H1 (cell line): ENCODE results near the gene FGFRL1. TPM values are rescaled to one million over a fixed set of nuclear protein-coding genes. Genes with fewer than 3 reads are reported as not detected.
A peak's percentile ranks its signal among the peaks of the same experiment; 100 is the strongest.

ENCODE experiments used
- CTCF ChIA-PET: fragments of 300-600 bp; sonication (Branson Sonifier 250); formaldehyde crosslinking; loops from one replicate; lab custom pipeline; 2021; ENCODE audit not compliant: partially characterized antibody; lab: Charles Lee
- POLR2A ChIA-PET: fragments of 300-600 bp; sonication (Branson Sonifier 250); formaldehyde crosslinking; loops from one replicate; lab custom pipeline; 2021; ENCODE audit warnings: inconsistent platforms; ENCODE audit not compliant: partially characterized antibody; lab: Charles Lee
- DNase-seq, 2 experiments: peaks; one replicate each; pipeline versions ENCODE4 v3.0.0 to v3.0.0-alpha.2; 2010 to 2022; ENCODE audit warnings: low spot score in 2 of 2, low read depth in 1 of 2, mixed read lengths in 1 of 2
- FAIRE-seq: peaks from 2 replicates; lab custom pipeline; 2011; peaks lifted over from hg19 to GRCh38; lab: Jason Lieb, UNC
- H2AFZ ChIP-seq: 2 replicates; pipeline ENCODE4 v1.8.1; 2012; ENCODE audit warnings: low read length, inconsistent platforms
- H2AK5ac ChIP-seq: 2 replicates; pipeline ENCODE4 v1.6.1; 2013; ENCODE audit warnings: low read depth, low read length
- H2BK120ac ChIP-seq: replicated peaks from 2 replicates; pipeline ENCODE3; 2013; ENCODE audit warnings: low read depth, low read length, inconsistent platforms
- H2BK12ac ChIP-seq: 2 replicates; pipeline ENCODE4 v1.6.1; 2013; ENCODE audit warnings: low read depth, low read length
- H2BK15ac ChIP-seq: 2 replicates; pipeline ENCODE4 v1.6.1; 2013; ENCODE audit warnings: low read length
- H2BK20ac ChIP-seq: 2 replicates; pipeline ENCODE4 v1.6.1; 2013; ENCODE audit warnings: low read length
- H2BK5ac ChIP-seq: 2 replicates; pipeline ENCODE4 v1.6.1; 2013; ENCODE audit warnings: low read depth, low read length
- H3K14ac ChIP-seq: 2 replicates; pipeline ENCODE4 v1.6.1; 2013; ENCODE audit warnings: inconsistent platforms; ENCODE audit not compliant: insufficient read length
- H3K18ac ChIP-seq: 2 replicates; pipeline ENCODE4 v1.6.1; 2013; ENCODE audit warnings: low read length; ENCODE audit errors: extremely low read depth
- H3K23ac ChIP-seq: 2 replicates; pipeline ENCODE4 v1.6.1; 2013; ENCODE audit warnings: inconsistent platforms; ENCODE audit not compliant: insufficient read length
- H3K23me2 ChIP-seq: 2 replicates; pipeline ENCODE4 v1.6.1; 2013; ENCODE audit warnings: low read depth, low read length
- H3K27ac ChIP-seq: 2 replicates; pipeline ENCODE4 v1.6.1; 2011; ENCODE audit warnings: low read depth, low read length, inconsistent platforms
- H3K27me3 ChIP-seq, 4 experiments: replicated peaks in 1 of 4; 1 replicate in 1 of 4; 2 replicates in 3 of 4; pipeline versions ENCODE4 v1.6.1 to v1.8.1; 2011 to 2013; ENCODE audit warnings: low read length in 3 of 4, mild to moderate bottlenecking in 3 of 4, inconsistent platforms in 2 of 4, mixed read lengths in 2 of 4, moderate library complexity in 1 of 4; ENCODE audit not compliant: control insufficient read depth in 3 of 4, insufficient read depth in 3 of 4; ENCODE audit errors: extremely low read depth in 1 of 4
- H3K36me3 ChIP-seq, 4 experiments: 2 replicates each; pipeline versions ENCODE4 v1.6.1 to v1.8.1; 2011 to 2013; ENCODE audit warnings: mild to moderate bottlenecking in 4 of 4, low read length in 3 of 4, moderate library complexity in 2 of 4, control low read depth in 1 of 4, inconsistent platforms in 1 of 4; ENCODE audit not compliant: insufficient read depth in 4 of 4, control insufficient read depth in 2 of 4
- H3K4ac ChIP-seq: replicated peaks from 2 replicates; pipeline ENCODE3; 2013; ENCODE audit warnings: low read length, low read depth, mixed read lengths, inconsistent platforms; ENCODE audit not compliant: insufficient read length
- H3K4me1 ChIP-seq, 4 experiments: replicated peaks in 1 of 4; 1 replicate in 1 of 4; 2 replicates in 3 of 4; pipeline versions ENCODE4 v1.6.1 to v1.8.1; 2011 to 2013; ENCODE audit warnings: low read length in 3 of 4, inconsistent platforms in 2 of 4, mixed read lengths in 1 of 4; ENCODE audit not compliant: insufficient read depth in 4 of 4, control insufficient read depth in 3 of 4
- H3K4me2 ChIP-seq, 2 experiments: 2 replicates each; pipeline versions ENCODE4 v1.6.1 to v1.8.1; 2011 to 2013; ENCODE audit warnings: low read depth in 2 of 2, low read length in 2 of 2, control low read depth in 1 of 2, inconsistent platforms in 1 of 2, mild to moderate bottlenecking in 1 of 2; ENCODE audit not compliant: insufficient read depth in 1 of 2
- H3K4me3 ChIP-seq, 4 experiments: fragments of 200-600, 300-600 bp in 1 of 4; sonication (generic), shearing (Covaris generic), sonication (Bioruptor Twin) in 1 of 4; 2 replicates each; pipeline versions ENCODE4 v1.5.1 to v1.8.1; 2011 to 2016; ENCODE audit warnings: low read length in 4 of 4, low read depth in 3 of 4, control low read depth in 2 of 4, inconsistent platforms in 2 of 4, mild to moderate bottlenecking in 2 of 4, mixed read lengths in 1 of 4, moderate library complexity in 1 of 4; ENCODE audit not compliant: insufficient read depth in 2 of 4; ENCODE audit errors: extremely low read depth in 1 of 4
- H3K56ac ChIP-seq: replicated peaks from 2 replicates; pipeline ENCODE3; 2013; ENCODE audit warnings: low read depth, mild to moderate bottlenecking, mixed read lengths, low read length, inconsistent platforms; ENCODE audit not compliant: insufficient read length
- H3K79me1 ChIP-seq: 2 replicates; pipeline ENCODE4 v1.6.1; 2013; ENCODE audit warnings: low read depth, low read length, control low read depth
- H3K79me2 ChIP-seq, 2 experiments: 2 replicates each; pipeline versions ENCODE4 v1.6.1 to v1.8.1; 2012 to 2013; ENCODE audit warnings: low read length in 2 of 2, mild to moderate bottlenecking in 2 of 2, inconsistent platforms in 1 of 2; ENCODE audit not compliant: insufficient read depth in 2 of 2, control insufficient read depth in 1 of 2
- H3K9ac ChIP-seq, 4 experiments: replicated peaks in 1 of 4; 1 replicate in 1 of 4; 2 replicates in 3 of 4; pipeline versions ENCODE4 v1.6.1 to v1.8.1; 2011 to 2013; ENCODE audit warnings: low read depth in 3 of 4, low read length in 3 of 4, control low read depth in 2 of 4, mild to moderate bottlenecking in 2 of 4, moderate library complexity in 2 of 4, inconsistent platforms in 1 of 4; ENCODE audit errors: extremely low read depth in 1 of 4
- H3K9me3 ChIP-seq, 2 experiments: 2 replicates each; pipeline versions ENCODE4 v1.6.1 to v1.8.1; 2012 to 2013; ENCODE audit warnings: mild to moderate bottlenecking in 2 of 2, moderate library complexity in 2 of 2, control low read depth in 1 of 2, inconsistent platforms in 1 of 2, low read depth in 1 of 2, low read length in 1 of 2, mixed read lengths in 1 of 2; ENCODE audit not compliant: insufficient read depth in 2 of 2
- H4K20me1 ChIP-seq, 2 experiments: replicated peaks in 1 of 2; 2 replicates each; pipeline versions ENCODE3 to v1.8.1; 2011 to 2013; ENCODE audit warnings: inconsistent platforms in 2 of 2, low read length in 2 of 2, mild to moderate bottlenecking in 1 of 2; ENCODE audit not compliant: insufficient read depth in 2 of 2, control insufficient read depth in 1 of 2
- H4K5ac ChIP-seq: 2 replicates; pipeline ENCODE4 v1.6.1; 2013; ENCODE audit warnings: low read length, low read depth, mixed read lengths, inconsistent platforms; ENCODE audit not compliant: insufficient read length
- H4K8ac ChIP-seq: 2 replicates; pipeline ENCODE4 v1.8.0; 2013; ENCODE audit warnings: mild to moderate bottlenecking, moderate library complexity, low read length, inconsistent platforms; ENCODE audit not compliant: insufficient read depth; ENCODE audit errors: extremely low read depth
- H4K91ac ChIP-seq: replicated peaks from 2 replicates; pipeline ENCODE3; 2013; ENCODE audit warnings: low read length, mixed read lengths, inconsistent platforms; ENCODE audit not compliant: insufficient read length
- ATF3 ChIP-seq: IDR thresholded peaks from 2 replicates; pipeline ENCODE4 v1.6.1; 2011; ENCODE audit warnings: low read depth, mild to moderate bottlenecking, low read length; ENCODE audit not compliant: insufficient read depth
- CBX8 ChIP-seq: fragments of 300-800, 300-1000 bp; sonication (generic); IDR thresholded peaks from 2 replicates; pipeline ENCODE4 v1.7.1; 2016; ENCODE audit warnings: low read depth, low read length, borderline replicate concordance
- CREB1 ChIP-seq: IDR thresholded peaks from 2 replicates; pipeline ENCODE4 v1.6.1; 2012; ENCODE audit warnings: inconsistent platforms
- NANOG ChIP-seq: IDR thresholded peaks from 2 replicates; pipeline ENCODE4 v1.6.1; 2011; ENCODE audit warnings: low read length, low read depth, mild to moderate bottlenecking, inconsistent platforms; ENCODE audit not compliant: insufficient read depth, poor library complexity, severe bottlenecking
- SP1 ChIP-seq: IDR thresholded peaks from 2 replicates; pipeline ENCODE4 v1.6.1; 2011; ENCODE audit warnings: low read depth, low read length
- TCF12 ChIP-seq: IDR thresholded peaks from 2 replicates; pipeline ENCODE4 v1.6.1; 2011; ENCODE audit warnings: low read depth, mild to moderate bottlenecking, low read length
- WGBS, 2 experiments: shearing (Covaris generic) in 1 of 2; methylation state at CpG; one replicate each; pipeline versions ENCODE4 v1.1.6 to v1.1.7; 2013 to 2015; ENCODE audit warnings: low lambda C conversion rate in 2 of 2, mixed read lengths in 2 of 2, inconsistent platforms in 1 of 2, low coverage in 1 of 2, missing lambda C conversion rate in 1 of 2; ENCODE audit not compliant: insufficient replicate concordance in 2 of 2, insufficient coverage in 1 of 2, insufficient read length in 1 of 2; ENCODE audit errors: extremely low coverage in 1 of 2, missing lambda C conversion rate in 1 of 2; 5-methylcytosine and 5-hydroxymethylcytosine counted together
- polyA plus RNA-seq, 7 experiments: library from polyadenylated mRNA; depleted of rRNA in 3 of 7; stranded (reverse) in 5 of 7; unstranded in 2 of 7; fragments of >200 nt in 5 of 7; fragments of 200-250 nt in 2 of 7; gene quantifications; 1 replicate in 5 of 7; 2 replicates in 1 of 7; 4 replicates in 1 of 7; pipeline versions ENCODE4 v1.2.1 to v1.2.3, GENCODE V29; 2011 to 2013; ENCODE audit warnings: missing spikeins in 2 of 7, mixed read lengths in 2 of 7
- total RNA-seq: library from RNA; stranded (reverse); fragmentation: NEBNext Ultra II Directional; extraction: Animal tissue kit (Norgen Biotek cat#: 25700); gene quantifications from 2 replicates; pipeline ENCODE4 v1.2.1, GENCODE V29; 2021

Gene FGFRL1
- total and polyA plus RNA-seq, 2 of the 8 experiments (the other 6 are each of a cell fraction or from before 2014, with no cell fraction given): 18.9 to 34.6 TPM

DNA sequence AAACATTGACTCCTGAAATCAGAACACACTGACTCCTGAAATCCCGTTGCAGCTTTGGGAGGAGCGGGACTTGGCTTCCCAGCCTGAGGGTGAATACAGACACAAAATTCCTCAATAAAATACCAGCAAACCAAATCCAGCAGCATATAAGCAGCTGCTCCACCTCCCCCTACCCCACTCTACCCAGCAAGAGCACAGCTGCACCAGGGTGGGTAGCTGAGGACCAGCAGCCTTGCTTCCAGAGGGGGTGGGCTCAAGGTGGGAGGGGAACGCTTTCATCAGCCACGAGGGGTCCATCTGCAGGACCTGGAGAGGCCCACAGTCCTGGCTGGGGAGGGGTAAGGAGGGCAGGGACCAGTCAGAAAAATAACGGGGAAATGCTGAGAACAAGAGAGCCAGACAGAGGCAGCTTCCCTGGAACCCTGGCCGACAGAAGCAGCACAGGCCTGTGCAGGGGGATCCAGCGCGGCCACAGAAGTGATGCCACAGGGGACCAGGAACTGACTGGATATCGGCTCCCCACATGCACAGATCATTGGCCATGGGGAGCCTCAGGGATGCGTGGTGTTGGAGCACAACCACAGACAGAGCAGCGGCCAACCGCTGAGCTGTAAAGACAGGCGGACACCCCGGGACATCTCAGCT, 49.8 kb downstream of the FGFRL1 start:
- Histone ChIP-seq H2AK5ac (no peak overlapping the region), H2BK120ac (no peak overlapping the region), H3K14ac (no peak overlapping the region), H3K27ac (no peak overlapping the region), H3K27me3 (peaks cover 0 to 1% (median 0%) of the 10 kb centered on the region in 4 experiments; a peak in 1 of 7 replicates), H3K23me2 (no peaks in the 10 kb centered on the region), H4K20me1 (no peaks in the 10 kb centered on the region), H3K4me3 (no peak overlapping the region), H2BK12ac (no peak overlapping the region), H3K23ac (no peak overlapping the region), H4K91ac (no peak overlapping the region), H3K18ac (no peak overlapping the region), H3K9ac (no peak overlapping the region), H2BK15ac (no peak overlapping the region), H4K8ac (0 out of 2 replicates have a peak overlapping the region, but pooled peaks have one; percentile 46), H3K36me3 (no peaks in the 10 kb centered on the region), H4K5ac (no peak overlapping the region), H3K4me1 (no peaks in the 10 kb centered on the region; a peak in 1 of 7 replicates), H2AFZ (no peak overlapping the region), H3K9me3 (no peaks in the 10 kb centered on the region), H3K79me1 (no peaks in the 10 kb centered on the region), H3K4ac (no peak overlapping the region), H3K79me2 (no peaks in the 10 kb centered on the region), H3K56ac (no peak overlapping the region), H2BK5ac (no peak overlapping the region), H3K4me2 (no peak overlapping the region), H2BK20ac (no peak overlapping the region)
- no peak for DNase-seq
- ChIA-PET CTCF (interaction anchor here (0.8 kb wide), 1 partner anchor 10 kb away, joined by 3 read pairs; no protein-coding TSS in a partner anchor), POLR2A (no interaction called here)
- TF ChIP-seq TCF12 (no peak), NANOG (no peak), CREB1 (no peak), ATF3 (no peak), CBX8 (no peak), SP1 (no peak)
- WGBS, 2 experiments: 88% methylated on average over 12 of the region's 14 CpGs; no CpG with 5 or more reads in 1 of the 2 experiments
- FAIRE-seq: no peak
